ENCODE results near the gene ST6GALNAC1.
"Not testable (repeated sequence)": the region's sequence is repeated elsewhere in the genome, so short reads cannot be mapped to it uniquely, and the experiment has no call there.

The ST6GALNAC1 gene

GRCh38 chr17:76612465-76612864 lies 31.1 kb downstream of the ST6GALNAC1 start:
- DNase-seq (ENCODE audit: low read depth) = no peak

DNA sequence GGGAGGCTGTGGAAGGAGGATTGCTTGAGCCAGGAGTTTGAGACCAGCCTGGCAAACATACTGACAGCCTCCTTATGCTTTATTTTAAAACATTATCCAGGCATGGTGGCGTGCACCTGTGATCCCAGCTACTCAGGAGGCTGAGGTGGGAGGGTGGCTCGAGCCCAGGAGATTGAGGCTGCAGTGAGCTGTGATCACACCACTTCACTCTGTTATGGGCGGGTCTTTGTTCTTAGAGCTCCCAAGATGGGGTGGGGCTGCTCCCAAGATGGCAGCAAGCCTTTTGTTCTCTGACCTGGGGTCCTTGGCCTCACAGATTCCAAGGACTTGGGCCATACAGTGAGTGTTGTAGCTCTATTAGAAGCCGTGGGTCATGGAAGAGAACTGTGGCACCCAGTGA lies 31.8 kb downstream of the ST6GALNAC1 start:
- DNase-seq (ENCODE audit: low read depth) = no peak

DNA sequence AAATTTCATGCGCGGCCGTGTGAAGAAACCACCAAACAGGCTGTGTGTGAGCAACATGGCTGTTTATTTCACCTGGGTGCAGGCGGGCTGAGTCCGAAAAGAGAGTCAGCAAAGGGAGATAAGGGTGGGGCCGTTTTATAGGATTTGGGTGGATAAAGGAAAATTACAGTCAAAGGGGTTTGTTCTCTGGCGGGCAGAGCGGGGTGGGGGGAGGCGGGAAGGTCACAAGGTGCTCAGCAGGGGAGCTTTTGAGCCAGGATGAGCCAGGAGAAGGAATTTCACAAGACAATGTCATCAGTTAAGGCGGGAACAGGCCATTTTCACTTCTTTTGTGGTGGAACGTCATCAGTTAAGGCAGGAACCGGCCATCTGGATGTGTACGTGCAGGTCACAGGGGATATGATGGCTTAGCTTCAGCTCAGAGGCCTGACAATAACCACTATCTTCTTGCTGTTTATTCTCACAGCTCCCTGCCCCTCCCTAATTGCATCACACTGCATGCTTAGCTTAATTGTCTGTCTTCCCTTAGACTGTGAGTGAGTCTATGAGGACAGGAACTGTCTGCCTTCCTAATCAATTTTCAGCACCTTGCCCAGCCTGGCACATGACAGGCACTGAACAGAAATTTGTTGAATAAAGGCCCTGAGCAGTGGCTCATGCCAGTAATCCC lies 32.3 kb downstream of the ST6GALNAC1 start:
- DNase-seq (ENCODE audit: low read depth) = not testable (repeated sequence)

GRCh38 chr17:76606685-76607084 lies 36.9 kb downstream of the ST6GALNAC1 start:
- DNase-seq (ENCODE audit: low read depth) = not testable (repeated sequence)

DNA sequence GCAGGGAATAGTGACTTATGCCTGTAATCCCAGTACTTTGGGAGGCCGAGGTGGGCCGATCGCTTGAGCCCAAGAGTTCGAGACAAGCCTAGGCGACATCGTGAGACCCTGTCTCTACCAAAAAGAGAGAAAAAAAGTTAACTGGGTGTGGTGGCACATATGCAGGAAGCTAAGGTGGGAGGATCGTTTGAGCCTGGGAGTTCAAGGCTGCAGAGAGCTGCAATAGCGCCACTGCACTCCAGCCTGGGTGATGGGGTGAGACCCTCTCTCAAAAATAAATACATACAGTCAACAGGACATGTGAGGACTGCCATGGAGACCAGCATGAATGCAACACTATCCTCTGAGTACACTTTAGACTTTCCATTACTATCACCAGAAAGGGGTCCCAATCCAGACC lies 42.5 kb downstream of the ST6GALNAC1 start:
- DNase-seq (ENCODE audit: low read depth) = no peak

- no peak for DNase-seq (ENCODE audit: low read depth)
These were observed 43.7 kb downstream of the ST6GALNAC1 start for GRCh38 chr17:76599694-76600460.

- no peak for DNase-seq (ENCODE audit: low read depth)
These were observed 45.5 kb downstream of the ST6GALNAC1 start for GRCh38 chr17:76598004-76598439.

- DNase-seq (ENCODE audit: low read depth) = no peak
These were observed 46.2 kb downstream of the ST6GALNAC1 start for GRCh38 chr17:76597156-76598003.

- DNase-seq (ENCODE audit: low read depth) = no peak
These were observed 48.9 kb downstream of the ST6GALNAC1 start for GRCh38 chr17:76594690-76595089.

GRCh38 chr17:76593959-76594358 lies 49.6 kb downstream of the ST6GALNAC1 start:
- DNase-seq (ENCODE audit: low read depth) = no peak

- DNase-seq (ENCODE audit: low read depth) = no peak
These were observed 50.2 kb downstream of the ST6GALNAC1 start for GRCh38 chr17:76593384-76593826.

DNA sequence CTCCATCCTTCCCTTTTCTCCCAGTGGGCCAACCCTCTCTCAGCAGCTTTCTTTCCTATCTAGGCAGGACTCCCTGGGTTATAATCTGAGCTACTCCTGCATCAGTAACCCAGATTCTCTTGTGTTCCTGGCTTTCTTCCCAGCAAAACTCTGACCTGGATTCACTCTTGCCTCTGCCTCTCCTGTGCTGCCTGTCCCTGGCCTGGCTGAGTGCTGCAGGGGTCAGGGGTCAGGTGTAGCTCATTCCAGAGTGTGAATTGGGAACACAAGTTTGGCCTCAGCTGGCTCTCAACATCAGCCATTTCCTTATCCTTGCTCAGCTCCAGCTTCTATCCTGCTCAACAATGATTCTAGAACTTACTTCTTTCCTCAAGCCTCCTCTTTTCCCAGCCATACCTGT lies 55.4 kb downstream of the ST6GALNAC1 start:
- DNase-seq (ENCODE audit: low read depth) = no peak

DNA sequence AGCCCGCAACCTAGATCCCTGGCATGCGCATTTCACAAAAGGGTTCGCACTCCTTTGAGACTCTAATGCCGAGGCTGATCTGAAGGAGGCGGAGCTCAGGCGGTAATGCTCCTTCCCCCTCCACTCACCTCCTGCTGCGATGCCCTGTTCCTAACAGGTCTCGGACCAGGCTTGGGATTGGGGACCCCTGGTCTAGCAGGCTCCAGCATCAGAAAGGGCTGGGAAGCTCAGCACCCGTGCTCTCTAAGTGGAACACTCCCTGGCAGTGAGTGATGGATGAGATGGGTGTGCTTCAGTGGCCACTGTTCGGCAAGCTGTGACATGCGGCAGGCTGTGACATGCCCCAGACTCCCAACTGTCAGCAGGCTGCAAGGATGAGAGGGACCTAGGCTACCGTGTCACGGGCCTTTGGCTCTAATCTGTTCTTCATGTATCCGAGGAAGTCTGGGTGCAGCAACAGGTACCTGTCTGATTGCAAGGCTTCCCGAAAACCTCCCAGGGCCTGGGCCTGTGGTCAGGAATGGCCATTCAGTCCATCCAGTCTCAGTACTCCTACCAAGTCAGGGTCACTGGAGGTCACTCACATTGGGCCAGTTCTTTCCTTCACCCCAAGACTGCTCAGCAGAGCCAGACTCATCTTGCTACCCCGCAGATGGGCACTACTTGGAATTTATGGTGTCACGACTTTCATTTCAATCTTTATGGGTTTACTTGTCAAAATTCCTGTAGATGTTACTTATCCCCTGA lies 56.6 kb downstream of the ST6GALNAC1 start:
- DNase-seq (ENCODE audit: low read depth) = no peak

DNA sequence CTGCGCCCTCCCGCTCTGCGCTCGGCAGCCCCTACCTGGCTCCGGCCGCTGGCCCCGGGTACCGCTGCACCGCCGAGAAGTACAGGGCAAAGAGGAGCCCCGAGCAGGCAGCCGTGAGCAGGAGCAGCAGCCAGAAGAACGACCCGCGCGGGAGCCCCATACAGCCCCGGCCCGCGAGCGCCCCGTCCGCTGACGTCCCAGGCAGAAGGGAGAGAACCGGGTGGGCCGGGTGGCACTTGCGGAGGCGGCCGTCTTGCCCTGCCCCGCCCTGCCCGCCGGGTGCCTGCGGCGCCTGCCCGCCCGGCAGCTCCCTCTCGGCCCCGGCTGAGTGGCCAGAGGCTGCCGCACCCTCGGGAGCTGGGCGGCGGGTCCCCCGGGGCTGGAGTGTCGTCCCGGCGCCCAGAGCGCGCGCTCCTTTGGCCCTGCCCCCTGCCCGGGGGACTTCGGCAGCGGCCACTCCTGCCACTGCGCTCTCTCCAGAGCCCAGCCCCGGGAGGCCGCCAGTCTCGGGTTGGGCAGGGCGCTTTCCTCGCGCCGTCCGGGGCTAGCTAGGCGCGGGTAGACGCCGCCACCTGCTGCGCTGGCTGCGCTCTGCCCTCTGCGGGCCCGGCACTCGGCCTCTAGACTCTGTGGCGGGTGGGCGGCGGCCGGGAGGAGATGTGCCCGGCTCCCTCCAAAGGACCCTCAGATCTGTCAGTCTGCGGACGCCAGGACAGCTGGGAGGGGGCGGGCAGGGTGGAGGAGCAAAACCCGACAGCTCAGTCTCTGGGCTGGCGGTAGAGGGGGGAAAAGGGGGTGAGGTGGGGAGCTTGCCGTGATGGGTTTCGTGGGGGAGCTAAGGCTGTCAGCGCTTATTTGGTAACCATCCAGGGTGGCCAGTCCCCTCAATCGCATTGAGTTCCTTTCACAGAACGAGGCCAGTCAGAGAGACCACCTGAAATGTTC lies 57.6 kb downstream of the ST6GALNAC1 start, which contains the start of gene ST6GALNAC2:
Gene ST6GALNAC2, minus strand, starts transcription at position 212 of the 945 bp plus-strand sequence. Its CDS starts 52 bp downstream, at position 160.
- DNase-seq (ENCODE audit: low read depth) = no peak

DNA sequence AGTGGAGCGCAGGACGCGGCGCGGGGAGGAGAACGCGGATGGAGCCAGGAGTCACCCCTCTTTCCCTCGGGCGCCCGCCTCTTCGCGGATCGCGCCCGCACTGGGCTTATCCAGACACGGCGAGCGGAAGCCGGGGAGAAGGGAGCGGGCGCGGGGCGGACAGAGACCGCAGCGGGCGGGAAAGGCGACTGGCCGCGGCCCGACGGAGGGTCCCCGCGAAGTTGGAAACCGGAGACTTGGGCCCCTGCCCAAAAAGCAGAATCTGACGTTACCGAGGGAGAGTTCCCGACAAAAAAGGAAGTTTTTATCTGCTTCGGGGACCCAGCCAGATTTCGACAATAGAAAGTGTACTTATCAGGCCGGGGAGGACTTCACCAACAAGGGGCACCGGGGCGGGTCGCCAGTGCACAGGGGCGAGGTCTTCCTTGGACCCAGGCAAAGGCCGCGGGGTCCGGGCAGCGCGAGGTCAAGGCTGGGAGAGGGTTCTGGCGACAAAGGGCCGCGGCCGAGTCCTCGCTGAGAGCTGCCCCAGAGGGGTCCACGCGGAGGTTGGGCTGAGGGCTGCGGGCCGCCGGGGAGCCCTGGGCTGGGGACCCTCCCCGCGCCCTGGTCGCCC lies 58.4 kb downstream of the ST6GALNAC1 start:
- no peak for DNase-seq (ENCODE audit: low read depth)

- DNase-seq (ENCODE audit: low read depth) = no peak
These were observed 59.0 kb downstream of the ST6GALNAC1 start for GRCh38 chr17:76584427-76585032.

DNA sequence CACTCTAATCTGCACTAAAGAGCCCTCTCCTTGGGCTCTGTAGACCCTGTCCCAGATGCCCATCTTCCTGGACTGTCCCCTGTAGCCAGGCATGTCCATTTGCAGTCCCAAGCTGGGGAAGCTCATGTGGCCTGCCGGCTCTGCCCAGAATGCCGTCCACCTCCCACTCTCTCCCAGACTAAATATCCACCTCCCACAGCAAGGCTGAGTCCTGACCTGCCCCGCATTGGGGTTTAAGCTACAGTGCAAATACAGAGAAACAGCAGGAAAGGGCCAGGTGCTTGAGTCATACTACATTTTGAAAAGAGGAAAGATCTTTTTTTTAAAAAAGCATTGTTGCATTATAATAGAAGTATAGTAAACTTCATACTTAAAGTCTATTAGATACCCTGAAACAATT lies 60.9 kb downstream of the ST6GALNAC1 start:
- no peak for DNase-seq (ENCODE audit: low read depth)

DNA sequence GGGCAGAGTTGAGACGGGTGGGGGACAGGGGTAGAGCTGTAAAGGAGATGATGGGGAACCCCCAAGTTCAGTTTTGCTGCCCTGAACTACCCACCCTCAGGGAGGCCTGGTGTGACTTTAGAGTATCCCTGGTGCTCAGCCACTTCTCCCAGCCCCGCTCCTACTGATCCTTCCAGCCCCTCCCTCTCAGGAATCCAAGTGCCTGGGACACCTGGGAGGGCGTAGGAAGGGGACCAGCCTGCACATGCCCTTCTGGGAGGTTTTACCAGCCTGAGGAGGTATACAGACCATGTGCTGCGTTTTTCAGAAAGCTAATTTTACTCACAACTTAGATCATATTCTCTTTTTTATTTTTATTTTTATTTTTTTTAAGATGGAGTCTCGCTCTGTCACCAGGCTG lies 62.0 kb downstream of the ST6GALNAC1 start:
- DNase-seq (ENCODE audit: low read depth) = no peak

- no peak for DNase-seq (ENCODE audit: low read depth)
These were observed 64.3 kb downstream of the ST6GALNAC1 start for GRCh38 chr17:76579281-76579680.

GRCh38 chr17:76578376-76578775 lies 65.2 kb downstream of the ST6GALNAC1 start:
- no peak for DNase-seq (ENCODE audit: low read depth)
